NCI-H1694 (cell line): ENCODE data around the gene SCML1.
"Not testable (repeated sequence)": the region's sequence is repeated elsewhere in the genome, so short reads cannot be mapped to it uniquely, and the experiment has no call there.

Source experiments
- DNase-seq: peaks from one replicate; lab custom pipeline; 2025; lab: John Stamatoyannopoulos, UW

The SCML1 gene

GRCh38 chrX:17738737-17739535, 1.6 kb downstream of the SCML1 start:
- no peak for DNase-seq

DNA sequence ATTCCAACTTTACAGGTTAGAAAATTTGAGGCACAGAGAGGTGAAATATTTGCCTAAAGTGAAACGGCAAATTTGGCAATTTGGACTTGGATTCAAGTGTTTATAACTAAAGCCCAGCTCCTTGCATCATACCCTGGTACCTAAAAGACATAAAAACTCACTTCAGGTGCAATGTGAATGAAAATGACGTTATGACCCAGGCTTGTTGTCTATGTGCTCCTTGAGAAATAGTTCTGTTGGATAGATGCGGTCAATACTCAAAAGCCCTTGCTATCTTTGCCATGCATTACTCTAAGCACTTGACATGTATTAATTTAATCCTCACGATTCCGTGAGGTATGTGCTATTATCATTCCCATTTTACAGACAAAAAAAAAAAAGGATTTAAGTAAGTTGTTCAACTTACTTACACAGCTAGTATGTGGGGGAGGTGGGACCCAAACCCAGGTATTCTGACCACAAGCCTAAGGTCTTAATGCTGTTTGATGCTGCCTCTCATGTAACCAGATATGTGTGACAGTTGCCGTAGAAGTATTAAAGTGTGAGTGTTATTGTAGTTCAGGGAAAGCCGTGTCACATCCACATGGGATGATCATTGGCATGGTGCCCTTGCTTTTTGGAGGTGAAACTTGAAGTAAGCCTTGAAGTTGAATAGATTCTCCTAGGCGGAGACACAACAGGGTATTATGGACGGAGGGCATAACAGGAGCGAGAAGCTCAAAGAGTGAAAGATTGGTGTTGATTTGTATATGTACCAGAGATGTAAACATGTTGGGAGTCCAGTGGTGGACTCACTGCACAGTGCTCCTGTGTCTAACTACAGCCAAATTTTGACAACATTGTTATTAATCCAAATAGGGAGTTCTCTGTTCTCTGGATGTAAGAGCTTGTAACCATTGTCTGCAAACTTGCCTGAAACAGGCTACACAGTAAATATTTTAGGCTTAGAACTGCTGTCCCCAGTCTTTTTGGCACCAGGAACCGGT, 3.1 kb downstream of the SCML1 start:
- DNase-seq, result no peak

GRCh38 chrX:17741123-17741511, 3.8 kb downstream of the SCML1 start:
- DNase-seq, result no peak

DNA sequence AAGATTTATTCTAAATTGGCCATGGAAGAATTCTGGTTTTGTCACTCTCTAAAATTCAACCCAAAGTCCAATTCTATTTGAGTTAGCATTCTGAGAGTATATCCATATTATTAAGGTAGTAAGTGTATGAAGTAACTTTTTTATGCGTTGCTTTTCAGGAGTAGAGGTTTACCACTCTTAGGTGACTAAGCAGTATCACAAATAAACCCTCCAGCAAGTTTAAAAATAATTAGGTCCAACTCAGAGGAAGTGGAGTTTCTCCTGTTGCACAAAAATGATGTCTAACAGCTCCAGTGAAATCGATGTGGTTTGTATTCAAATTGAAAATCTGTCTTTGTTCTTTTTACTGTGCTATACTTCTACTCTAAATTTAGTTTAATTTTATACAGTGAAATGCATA, 6.6 kb downstream of the SCML1 start:
- no peak for DNase-seq

DNA sequence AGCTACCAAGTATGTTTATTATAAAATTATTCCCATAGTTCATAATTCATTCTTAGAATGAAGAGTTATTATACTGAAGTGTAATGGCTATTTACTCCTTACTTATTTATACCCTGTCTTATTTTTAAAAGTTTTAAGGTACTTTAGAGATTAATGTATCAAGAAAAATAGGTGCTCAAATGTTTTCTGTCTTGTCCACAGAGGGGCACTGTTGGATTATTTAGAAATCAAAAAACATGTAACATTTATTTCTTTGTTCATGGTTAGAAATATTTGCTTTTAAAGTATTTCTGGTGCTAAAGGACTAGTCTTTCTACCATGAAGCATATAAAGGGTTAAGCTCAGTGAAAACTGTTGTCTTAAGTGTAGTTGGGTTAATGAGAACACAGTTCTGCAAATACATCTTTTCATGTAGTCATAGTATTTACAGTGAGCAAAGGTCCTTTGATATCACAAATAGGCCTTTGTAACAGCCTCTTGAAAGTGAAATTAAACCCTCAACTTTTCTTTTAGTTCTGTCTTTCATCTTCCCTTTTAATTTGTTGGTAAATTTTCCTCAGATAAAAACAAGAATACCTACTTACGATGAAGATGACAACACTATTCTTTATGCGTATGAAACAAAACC, 7.7 kb downstream of the SCML1 start:
- no peak for DNase-seq

DNA sequence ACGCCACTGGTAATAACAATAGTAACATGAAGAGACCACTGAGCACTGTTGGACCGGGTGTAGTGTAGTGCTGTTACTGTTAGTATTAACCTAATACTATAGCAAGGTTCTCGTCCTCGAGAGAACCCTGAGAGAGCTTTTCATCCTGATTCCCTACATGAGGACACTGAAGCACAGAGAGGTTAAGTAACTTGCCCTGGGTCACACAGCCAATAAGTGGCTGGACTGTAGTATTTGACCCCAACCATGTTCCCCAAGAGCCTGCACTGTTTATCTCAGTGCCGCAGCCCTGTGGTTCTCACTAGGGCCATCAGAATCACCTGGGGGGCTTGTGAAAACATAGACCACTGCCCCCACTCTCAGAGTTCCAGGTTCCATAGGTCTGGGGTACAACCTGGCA, 10.4 kb downstream of the SCML1 start:
- DNase-seq, result no peak

- DNase-seq, result no peak
Measured at GRCh38 chrX:17748684-17749083, 11.4 kb downstream of the SCML1 start.

DNA sequence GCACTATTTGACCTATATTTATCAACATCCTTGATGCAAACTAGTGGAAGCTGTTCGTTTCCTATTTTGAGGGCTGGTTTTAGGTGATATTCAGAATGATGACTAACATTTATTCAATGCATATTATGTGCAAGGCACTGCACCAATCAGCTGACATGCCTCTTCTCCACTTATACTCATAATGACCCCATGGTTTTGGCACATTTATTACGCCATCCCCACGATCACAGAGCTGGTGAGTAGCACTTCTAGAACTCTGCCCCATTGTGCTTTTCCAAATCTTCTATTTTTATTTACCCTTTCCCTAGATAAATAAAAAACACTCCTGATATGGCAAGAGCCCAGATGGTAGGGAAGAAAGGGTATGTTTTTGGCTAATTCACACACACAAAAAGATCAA, 13.1 kb downstream of the SCML1 start:
- DNase-seq, result no peak

GRCh38 chrX:17758382-17758781, 21.1 kb downstream of the SCML1 start:
- DNase-seq, result no peak

- no peak for DNase-seq
Measured at GRCh38 chrX:17759990-17760389, 22.7 kb downstream of the SCML1 start.

DNA sequence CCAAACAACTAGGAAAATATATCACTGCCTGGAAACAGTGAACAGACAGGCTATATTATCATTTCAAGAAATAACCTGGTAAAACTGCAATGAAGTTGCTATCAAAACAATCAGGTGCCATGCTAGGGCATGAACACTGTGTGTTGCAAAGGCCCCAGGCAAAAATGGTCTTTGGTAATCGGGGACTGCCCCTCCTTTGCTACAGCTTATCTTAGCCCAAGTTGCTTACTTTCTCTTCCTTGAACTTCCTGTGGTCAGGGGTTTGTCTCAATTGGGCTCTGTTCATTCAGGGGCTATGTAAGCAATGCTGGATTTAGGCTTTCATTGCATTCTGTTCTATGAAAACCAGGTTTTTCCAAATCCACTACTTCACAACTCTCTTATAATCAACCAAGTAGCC, 30.4 kb downstream of the SCML1 start:
- no peak for DNase-seq

GRCh38 chrX:17768997-17769396, 31.7 kb downstream of the SCML1 start:
- DNase-seq, result no peak

DNA sequence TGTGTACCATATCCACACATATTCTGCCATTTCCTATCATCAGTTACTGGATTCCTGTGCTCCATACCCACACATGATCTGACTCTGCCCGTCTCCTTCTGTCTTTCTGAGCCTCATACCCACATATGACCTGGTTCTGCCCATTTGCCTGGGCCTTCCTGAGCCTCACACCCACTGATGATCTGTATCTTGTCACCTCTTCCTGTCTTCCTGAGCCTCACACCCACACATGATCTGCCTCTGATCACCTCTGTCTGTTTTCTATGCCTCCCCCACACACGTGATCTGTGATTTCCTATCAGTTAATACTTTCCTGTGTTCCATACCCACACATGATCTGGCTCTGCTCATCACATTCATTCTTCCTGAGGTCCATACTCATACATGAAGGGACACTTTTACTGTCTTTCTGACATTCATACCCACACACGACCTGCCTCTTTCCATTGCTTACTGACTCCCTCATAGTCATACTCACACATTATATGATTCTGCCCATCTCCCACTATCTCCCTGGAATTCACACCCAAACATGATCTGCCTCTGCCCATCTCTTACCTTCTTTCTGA, 32.5 kb downstream of the SCML1 start:
- DNase-seq, result no peak

GRCh38 chrX:17773221-17773876, 36.1 kb downstream of the SCML1 start:
- DNase-seq, result no peak

DNA sequence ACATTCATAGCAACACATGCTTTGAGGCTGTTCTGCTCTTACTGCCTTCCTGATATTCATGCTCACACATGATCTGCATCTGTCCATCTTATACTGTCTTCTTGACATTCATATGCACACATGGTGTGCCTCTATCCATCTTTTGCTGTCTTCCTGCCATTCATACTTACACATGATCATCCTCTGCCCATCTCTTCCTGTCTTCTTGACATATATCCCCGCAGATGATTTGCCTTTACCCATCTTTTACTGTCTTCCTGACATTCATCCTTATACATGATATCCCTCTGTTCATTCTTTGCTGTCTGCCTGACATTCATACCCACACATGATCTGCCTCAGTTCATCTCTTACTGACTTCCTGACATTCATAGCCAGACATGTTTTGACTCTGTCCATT, 36.8 kb downstream of the SCML1 start:
- no peak for DNase-seq

- no peak for DNase-seq
Measured at GRCh38 chrX:17778997-17779396, 41.7 kb downstream of the SCML1 start.

GRCh38 chrX:17779434-17779833, 42.1 kb downstream of the SCML1 start:
- DNase-seq, result no peak

GRCh38 chrX:17786554-17787347, 49.5 kb downstream of the SCML1 start:
- DNase-seq, result not testable (repeated sequence)

DNA sequence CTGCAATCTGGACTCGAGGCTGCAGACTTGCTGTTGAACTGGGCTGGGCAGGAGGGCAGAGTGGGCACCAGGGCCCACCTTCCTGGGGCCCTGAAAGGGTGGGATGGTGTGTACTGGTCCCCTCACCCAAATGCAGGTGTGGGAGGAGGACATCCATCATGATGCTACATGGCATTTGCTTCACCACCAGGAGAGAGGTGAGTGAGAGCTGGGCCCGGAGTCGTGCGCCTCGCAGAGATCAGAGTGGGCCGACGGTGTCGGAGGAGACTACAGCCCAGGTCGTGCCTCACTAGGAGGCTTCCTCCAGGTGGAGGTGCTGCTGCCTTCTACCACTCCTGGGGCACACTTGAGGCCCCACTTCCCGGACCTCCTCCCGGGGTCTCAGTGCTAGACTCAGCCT, 50.3 kb downstream of the SCML1 start:
- DNase-seq, result no peak

DNA sequence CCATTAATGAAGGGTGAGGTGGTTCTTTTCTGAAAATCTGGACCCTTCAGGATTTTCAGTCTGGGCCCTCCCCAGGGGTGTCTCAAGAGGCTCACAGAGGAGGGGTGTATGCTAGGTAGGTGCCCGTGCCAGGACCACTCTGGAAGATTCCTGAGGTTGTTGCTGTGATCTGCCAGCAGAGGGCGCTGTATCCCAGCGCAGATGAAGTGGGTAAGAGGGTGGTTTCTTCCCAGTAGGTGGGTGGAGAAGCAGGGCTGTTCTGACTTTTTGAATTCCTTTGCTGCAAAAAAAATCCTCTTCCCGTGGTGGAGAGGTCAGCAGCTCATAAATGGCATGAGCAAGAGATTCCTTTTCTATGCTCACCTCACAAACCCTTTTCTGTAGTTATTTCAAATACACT, 51.1 kb downstream of the SCML1 start:
- DNase-seq, result peak; percentile 8
